NCI-H748 (cell line): ENCODE data around the gene MEF2D.

Experiments used
- DNase-seq: peaks from one replicate; lab custom pipeline; 2025; ENCODE audit not compliant: unreplicated experiment; lab: John Stamatoyannopoulos, UW

The MEF2D gene

DNA sequence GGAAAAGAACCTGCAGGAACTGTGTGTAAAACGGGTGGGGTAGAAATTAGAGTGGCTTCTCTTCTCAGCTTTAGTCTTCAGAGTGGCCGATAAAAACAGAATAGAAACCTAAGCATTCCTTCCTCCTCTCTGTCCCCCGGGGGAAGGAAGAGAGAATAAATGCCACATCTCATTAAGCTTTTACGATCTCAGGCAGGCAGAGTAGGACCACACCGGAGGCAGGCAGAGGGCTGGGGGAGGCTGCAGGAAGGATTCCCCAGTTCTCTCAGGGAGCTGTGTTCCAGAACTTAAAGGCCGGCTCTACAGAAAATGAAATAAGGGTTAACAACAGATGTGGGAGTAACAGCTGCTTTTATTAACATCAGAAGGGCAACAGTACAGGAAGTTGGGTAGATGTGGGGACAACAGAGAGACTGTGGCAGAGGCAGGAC lies 24.5 kb upstream of the MEF2D start:
- DNase-seq: no peak

DNA sequence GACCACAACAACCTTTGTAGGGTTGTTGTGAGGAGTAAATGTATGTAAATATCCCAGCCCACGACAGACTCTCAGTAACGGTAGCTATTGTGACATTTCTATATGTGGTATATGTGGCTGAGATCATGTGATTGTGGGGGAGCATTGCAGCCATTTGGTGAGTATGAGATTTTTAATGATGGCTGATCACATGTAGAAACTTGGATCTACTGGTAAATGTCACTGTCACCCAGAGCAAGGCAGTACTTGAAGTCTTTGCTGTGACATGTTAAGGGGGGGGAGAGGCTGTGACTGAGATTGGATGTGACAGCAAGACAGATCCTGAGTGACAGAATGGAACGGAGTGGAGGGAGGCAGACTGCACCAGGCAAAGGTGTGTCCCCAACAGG lies 23.9 kb upstream of the MEF2D start:
- no peak for DNase-seq

- DNase-seq: no peak
Observed at GRCh38 chr1:156523801-156524480, 23.4 kb upstream of the MEF2D start.

- no peak for DNase-seq
Observed at GRCh38 chr1:156522443-156522970, 21.9 kb upstream of the MEF2D start.

DNA sequence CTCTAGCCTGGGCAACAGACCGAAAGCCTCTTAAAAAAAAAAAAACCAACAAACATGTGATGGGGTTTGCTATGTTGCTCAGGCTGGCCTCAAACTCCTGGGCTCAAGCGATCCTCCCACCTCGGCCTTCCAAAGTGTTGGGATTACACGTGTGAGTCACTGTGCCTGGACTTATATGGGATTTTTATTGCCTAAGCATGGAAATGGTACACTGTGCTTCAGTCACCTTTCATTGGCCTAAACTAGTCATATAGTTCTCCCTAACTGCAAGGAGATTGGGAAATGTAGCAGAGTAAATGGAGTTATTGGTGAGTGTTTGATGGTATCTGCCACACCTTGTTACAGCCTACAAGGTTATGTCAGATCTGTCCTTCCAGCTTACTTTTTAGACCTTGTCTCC lies 17.2 kb upstream of the MEF2D start:
- DNase-seq: no peak

GRCh38 chr1:156516821-156517220 lies 16.2 kb upstream of the MEF2D start:
- DNase-seq: no peak

DNA sequence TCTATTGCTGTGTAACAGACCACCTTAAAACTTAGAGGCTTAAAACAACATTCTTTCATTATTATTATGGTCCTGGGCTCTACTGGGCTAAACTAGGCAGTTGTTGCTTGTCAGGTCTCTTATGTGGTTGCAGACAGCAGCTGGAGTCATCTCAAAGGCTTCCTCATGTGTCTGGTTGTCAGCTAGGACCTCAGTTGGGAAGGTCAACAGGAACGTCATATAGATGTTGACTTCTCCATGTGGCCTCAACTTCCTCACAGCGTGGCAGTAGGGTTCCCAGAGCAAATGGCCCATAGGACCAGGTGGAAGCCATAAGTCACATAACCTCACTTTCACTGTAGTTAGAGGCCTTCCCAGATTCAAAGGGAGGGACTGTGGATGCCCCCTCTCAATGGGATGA lies 15.4 kb upstream of the MEF2D start:
- DNase-seq: no peak

- no peak for DNase-seq
Observed at GRCh38 chr1:156513185-156513584, 12.6 kb upstream of the MEF2D start.

DNA sequence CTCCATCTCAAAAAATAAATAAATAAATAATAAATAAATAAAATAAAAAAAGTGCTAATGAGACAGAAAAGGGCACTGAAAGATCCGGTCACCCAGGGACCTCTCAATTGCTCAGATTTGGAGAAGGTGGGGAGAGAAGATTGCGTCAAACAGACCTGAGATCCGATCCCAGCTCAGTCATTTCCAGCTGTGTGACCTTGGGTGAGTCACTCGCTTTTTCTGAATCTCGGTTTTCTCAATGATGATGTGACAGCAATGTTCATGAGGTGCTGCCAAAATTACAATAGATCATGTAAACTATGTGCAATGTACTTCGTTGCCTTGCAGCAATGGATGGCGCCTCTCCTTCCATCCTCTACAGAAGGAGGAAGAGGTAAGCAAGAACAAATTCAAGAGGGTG lies 11.1 kb upstream of the MEF2D start:
- DNase-seq: no peak

DNA sequence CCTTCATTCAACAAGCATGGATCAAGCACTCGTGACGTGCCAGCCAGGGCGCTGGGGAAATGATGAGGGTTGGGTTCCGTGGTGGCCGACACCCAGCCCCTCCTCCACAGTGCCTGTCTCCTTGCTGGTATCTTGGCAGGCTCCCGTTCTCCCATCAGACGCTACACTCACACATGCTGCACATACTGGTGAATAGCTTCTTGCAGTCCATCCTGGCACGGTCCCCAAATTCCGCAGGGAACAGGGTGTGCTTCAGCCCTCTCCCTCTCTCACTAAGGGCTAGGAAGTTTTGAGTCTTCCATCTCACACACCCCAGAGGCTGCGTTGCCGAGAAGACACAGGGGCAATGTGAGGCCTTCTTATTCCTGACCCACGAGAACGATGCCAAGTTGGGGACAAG lies 10.1 kb upstream of the MEF2D start:
- no peak for DNase-seq

DNA sequence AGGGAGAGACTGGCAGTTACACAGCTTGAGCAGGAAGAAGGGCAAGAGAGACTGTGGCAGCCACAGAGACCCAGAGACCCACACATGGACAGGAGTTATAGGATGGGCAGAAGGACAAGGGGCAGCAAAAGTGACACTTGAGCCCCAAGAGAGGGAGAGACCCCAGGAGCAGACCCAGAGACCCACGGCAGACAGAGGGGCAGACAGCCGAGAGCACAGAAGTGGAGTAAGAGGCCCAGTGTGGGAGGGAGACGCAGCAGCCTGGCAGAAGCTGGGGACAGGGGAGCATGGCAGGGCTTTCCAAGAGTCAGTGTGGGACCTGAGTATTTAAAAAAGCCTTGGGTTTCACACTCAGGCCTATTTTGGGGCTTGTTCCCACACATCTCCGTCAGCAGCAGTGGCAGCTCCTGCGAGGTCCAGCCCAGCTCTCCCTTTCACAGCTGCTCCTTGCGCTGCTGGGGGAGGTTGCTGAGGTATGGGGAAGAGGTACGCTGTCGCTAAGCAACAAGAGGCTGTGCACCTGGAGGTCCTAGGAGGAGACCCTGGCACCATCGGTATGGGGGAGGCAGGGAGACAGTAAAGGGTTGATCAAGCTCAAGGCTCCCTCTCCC lies 9.0 kb upstream of the MEF2D start:
- peak; percentile 10 for DNase-seq

GRCh38 chr1:156508955-156509234 lies 8.3 kb upstream of the MEF2D start:
- no peak for DNase-seq

GRCh38 chr1:156508205-156508954 lies 7.8 kb upstream of the MEF2D start:
- DNase-seq: no peak

GRCh38 chr1:156506450-156506849 lies 5.9 kb upstream of the MEF2D start:
- DNase-seq: no peak

DNA sequence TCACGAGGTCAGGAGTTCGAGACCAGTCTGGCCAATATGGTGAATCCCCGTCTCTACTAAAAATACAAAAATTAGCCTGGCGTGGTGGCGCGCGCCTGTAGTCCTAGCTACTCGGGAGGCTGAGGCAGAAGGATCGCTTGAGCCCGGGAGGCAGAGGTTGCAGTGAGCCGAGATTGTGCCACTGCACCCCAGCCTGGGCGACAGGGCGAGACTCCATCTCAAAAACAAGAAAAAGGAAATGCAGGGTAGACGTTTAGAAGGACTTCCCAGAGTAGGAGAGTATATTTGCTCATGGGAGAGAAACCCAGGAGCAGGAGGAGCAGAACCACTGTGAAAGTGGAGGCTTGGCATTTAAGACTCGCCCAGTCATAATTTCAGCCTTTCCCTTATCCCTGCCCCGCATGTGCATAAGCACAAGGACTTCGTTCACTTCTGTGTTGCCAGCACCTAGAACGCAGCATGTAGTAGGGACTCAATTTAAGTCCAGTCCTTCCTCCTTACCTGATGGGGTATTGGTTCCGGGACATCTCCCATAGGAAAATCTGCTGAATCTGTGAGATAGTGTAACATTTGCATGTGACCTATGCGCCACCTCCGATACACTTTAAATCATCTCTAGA lies 5.2 kb upstream of the MEF2D start:
- no peak for DNase-seq

DNA sequence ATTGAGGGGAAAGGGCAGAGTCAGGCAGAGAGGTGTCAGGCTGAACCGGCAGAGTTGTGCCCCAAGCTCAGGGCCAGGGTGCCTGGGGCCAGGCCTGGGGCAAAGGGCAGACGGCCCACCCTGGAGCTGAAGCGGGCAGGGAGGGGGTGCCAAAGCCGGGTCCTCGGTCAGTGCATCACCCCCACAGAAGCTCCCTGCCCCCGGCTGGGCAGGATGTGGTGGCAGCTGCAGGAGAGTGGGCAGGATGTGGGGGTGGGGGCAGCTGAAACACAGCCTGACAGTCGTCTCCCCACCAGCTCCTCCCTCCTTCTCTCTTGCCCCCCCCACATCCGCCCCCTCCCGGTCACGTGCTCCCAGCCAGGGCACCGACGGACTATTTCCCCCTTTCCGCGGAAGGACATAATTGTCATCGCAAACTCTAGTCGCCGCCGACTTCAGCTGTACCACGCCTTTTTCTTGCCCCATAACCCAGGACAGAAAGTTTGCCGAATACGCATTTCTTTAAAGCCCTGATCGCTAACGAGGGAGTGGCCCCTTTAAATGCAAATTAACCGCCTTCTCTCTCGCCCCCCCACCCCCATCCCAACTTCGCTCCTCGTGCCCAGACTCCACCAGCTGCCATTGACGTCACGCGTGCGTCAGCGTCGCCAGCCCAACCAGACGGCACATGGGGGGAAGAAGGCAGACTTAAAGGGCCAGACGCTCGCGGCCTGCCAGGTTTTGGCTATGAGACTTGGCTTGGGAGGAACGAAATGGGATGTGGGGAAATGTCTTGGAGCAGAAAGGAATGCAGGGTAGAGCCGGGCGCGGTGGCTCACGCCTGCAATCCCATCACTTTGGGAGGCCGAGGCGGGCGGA lies 4.5 kb upstream of the MEF2D start:
- peak; percentile 98 for DNase-seq

DNA sequence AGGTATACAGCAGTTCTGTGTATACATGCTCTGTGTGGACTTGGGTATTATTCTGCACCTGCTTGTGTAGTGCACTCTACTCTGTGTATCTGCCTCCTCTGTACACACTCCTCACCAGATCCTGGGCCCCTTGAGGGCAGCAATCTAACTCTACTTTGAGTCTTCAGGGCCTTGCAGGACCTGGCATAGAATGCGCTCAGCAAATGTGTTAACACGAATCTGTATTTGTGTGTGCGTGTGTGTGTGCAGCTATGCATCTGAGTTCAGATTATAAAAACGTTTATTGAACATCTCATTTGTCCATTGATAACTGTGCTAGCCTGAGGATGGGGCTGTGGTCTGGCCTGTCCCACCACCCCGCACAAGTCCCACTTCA lies 3.9 kb upstream of the MEF2D start:
- DNase-seq: peak; percentile 35

- DNase-seq: no peak
Observed at GRCh38 chr1:156503698-156504437, 3.3 kb upstream of the MEF2D start.

- no peak for DNase-seq
Observed at GRCh38 chr1:156502894-156503697, 2.5 kb upstream of the MEF2D start.
